ENCODE results near the gene TRPM3. TPM values are rescaled to one million over a fixed set of nuclear protein-coding genes. Genes with fewer than 3 reads are reported as not detected.

TRPM3 gene
- total and polyA plus RNA-seq, 2 donors (not counting 1 experiment from before 2014, with no cell fraction given): not detected

DNA sequence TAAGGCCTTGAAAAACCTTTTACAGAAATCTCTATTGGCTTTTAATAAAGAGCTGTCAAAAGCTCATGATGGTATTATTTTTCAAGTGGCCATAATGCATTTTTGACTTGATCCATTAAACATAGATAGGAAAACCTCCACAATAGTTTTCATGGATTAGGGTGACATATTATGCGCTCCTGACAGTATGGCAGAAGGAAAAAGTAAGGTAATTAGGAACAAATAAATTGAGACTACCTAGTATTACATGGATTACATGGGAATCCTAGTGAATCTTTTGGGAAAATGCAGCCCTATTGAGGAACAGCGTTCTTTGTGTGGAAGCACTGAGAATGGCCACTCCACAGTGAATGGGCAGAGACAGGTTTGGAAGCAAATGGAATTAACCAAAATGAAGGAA is 171.2 kb downstream of the TRPM3 start:
- no peak for ATAC-seq (ENCODE audit: low read depth)
- H3K27ac Mint-ChIP-seq: no peak overlapping the region
- TF ChIP-seq, protein P1, sequence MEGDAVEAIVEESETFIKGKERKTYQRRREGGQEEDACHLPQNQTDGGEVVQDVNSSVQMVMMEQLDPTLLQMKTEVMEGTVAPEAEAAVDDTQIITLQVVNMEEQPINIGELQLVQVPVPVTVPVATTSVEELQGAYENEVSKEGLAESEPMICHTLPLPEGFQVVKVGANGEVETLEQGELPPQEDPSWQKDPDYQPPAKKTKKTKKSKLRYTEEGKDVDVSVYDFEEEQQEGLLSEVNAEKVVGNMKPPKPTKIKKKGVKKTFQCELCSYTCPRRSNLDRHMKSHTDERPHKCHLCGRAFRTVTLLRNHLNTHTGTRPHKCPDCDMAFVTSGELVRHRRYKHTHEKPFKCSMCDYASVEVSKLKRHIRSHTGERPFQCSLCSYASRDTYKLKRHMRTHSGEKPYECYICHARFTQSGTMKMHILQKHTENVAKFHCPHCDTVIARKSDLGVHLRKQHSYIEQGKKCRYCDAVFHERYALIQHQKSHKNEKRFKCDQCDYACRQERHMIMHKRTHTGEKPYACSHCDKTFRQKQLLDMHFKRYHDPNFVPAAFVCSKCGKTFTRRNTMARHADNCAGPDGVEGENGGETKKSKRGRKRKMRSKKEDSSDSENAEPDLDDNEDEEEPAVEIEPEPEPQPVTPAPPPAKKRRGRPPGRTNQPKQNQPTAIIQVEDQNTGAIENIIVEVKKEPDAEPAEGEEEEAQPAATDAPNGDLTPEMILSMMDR (IDR thresholded peaks at IDR 0.05): no peak
- TF ChIP-seq EZH2 (IDR thresholded peaks at IDR 0.05; ENCODE audit: borderline replicate concordance, insufficient read depth, low read depth, low read length, poor library complexity, severe bottlenecking): no peak
- H3K4me2 ChIP-seq (replicated peaks; ENCODE audit: low read depth, low read length, poor library complexity, severe bottlenecking): no peak overlapping the region
- no peak overlapping the region for H3K9ac ChIP-seq (ENCODE audit: low read length)
- H3K27ac ChIP-seq (ENCODE audit: low read length in 2 of 2): no peak overlapping the region
- no peaks in the 10 kb centered on the region for H3K4me1 ChIP-seq (ENCODE audit: control insufficient read depth in 2 of 2, insufficient read depth in 2 of 2, low read length in 2 of 2)
- H3K4me3 Mint-ChIP-seq: no peak overlapping the region
- H3K36me3 ChIP-seq (replicated peaks in 1 of 2; ENCODE audit: control extremely low read depth in 1 of 2, control insufficient read depth in 1 of 2, extremely low read depth in 1 of 2, insufficient read depth in 2 of 2, low read length in 1 of 2): no peaks in the 10 kb centered on the region
- peaks cover 3% of the 10 kb centered on the region for H3K27me3 Mint-ChIP-seq
- no peak overlapping the region for H2AFZ ChIP-seq (ENCODE audit: insufficient read depth, low read depth, low read length, poor library complexity, severe bottlenecking)
- no peaks in the 10 kb centered on the region for H3K79me2 ChIP-seq (ENCODE audit: control insufficient read depth, insufficient read depth, low read length)
- DNase-seq: no peak
- no peaks in the 10 kb centered on the region for H3K9me3 Mint-ChIP-seq (ENCODE audit: insufficient read depth)
- intact Hi-C loops (cut with micrococcal nuclease): no loop called here
- ChIA-PET CTCF (no interaction called here), POLR2A (no interaction called here)
- no CpG with 5 or more reads among the region's 2 CpGs for WGBS (ENCODE audit: insufficient coverage)
- H3K27me3 ChIP-seq (replicated peaks in 1 of 4; ENCODE audit: control extremely low read depth in 1 of 4, control insufficient read depth in 3 of 4, insufficient read depth in 4 of 4, low read length in 3 of 4): no peaks in the 10 kb centered on the region
- H4K20me1 ChIP-seq (ENCODE audit: control insufficient read depth, insufficient read depth, low read length, poor library complexity, severe bottlenecking): no peaks in the 10 kb centered on the region
- no peak overlapping the region for H3K4me3 ChIP-seq (ENCODE audit: control extremely low read depth in 1 of 5, extremely low read depth in 1 of 5, insufficient read depth in 1 of 5, low read depth in 2 of 5, low read length in 4 of 5)
- no peaks in the 10 kb centered on the region for H3K9me3 ChIP-seq (ENCODE audit: control extremely low read depth in 1 of 3, control insufficient read depth in 2 of 3, insufficient read depth in 1 of 3, low read length in 2 of 3)
- no peaks in the 10 kb centered on the region for H3K4me1 Mint-ChIP-seq

DNA sequence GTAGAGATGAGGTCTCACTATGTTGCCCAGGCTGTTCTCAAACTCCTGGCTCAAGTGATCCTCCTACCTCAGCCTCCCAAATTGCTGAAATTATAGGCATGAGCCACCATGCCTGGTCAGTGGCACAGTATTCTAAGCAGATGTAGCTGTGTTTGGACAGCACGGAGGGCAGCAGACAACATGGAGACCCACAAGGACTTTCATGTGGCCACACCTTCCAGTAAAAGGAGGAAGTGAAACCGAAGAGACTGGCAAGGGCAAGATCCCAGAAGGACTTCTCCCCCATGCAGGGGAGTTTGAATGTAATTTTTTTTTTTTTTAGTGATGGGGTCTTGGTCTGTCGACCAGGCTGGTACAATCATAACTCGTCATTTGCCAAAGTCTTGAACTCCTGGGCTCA is 172.2 kb downstream of the TRPM3 start:
- Histone ChIP-seq H3K36me3 (replicated peaks in 1 of 2; ENCODE audit: control extremely low read depth in 1 of 2, control insufficient read depth in 1 of 2, extremely low read depth in 1 of 2, insufficient read depth in 2 of 2, low read length in 1 of 2) (no peaks in the 10 kb centered on the region), H3K27me3 (replicated peaks in 1 of 4; ENCODE audit: control extremely low read depth in 1 of 4, control insufficient read depth in 3 of 4, insufficient read depth in 4 of 4, low read length in 3 of 4) (no peaks in the 10 kb centered on the region), H3K27ac (ENCODE audit: low read length in 2 of 2) (no peak overlapping the region), H3K4me1 (ENCODE audit: control insufficient read depth in 2 of 2, insufficient read depth in 2 of 2, low read length in 2 of 2) (no peaks in the 10 kb centered on the region), H4K20me1 (ENCODE audit: control insufficient read depth, insufficient read depth, low read length, poor library complexity, severe bottlenecking) (no peaks in the 10 kb centered on the region), H3K9me3 (ENCODE audit: control extremely low read depth in 1 of 3, control insufficient read depth in 2 of 3, insufficient read depth in 1 of 3, low read length in 2 of 3) (no peaks in the 10 kb centered on the region), H3K9ac (ENCODE audit: low read length) (no peak overlapping the region), H3K79me2 (ENCODE audit: control insufficient read depth, insufficient read depth, low read length) (no peaks in the 10 kb centered on the region), H3K4me2 (replicated peaks; ENCODE audit: low read depth, low read length, poor library complexity, severe bottlenecking) (no peak overlapping the region), H2AFZ (ENCODE audit: insufficient read depth, low read depth, low read length, poor library complexity, severe bottlenecking) (no peak overlapping the region), H3K4me3 (ENCODE audit: control extremely low read depth in 1 of 5, extremely low read depth in 1 of 5, insufficient read depth in 1 of 5, low read depth in 2 of 5, low read length in 4 of 5) (no peak overlapping the region)
- intact Hi-C loops (cut with micrococcal nuclease): no loop called here
- Mint-ChIP-seq H3K9me3 (ENCODE audit: insufficient read depth) (no peaks in the 10 kb centered on the region), H3K27ac (no peak overlapping the region), H3K4me3 (no peak overlapping the region), H3K4me1 (no peaks in the 10 kb centered on the region), H3K27me3 (peaks cover 3% of the 10 kb centered on the region)
- ChIA-PET POLR2A (no interaction called here), CTCF (no interaction called here)
- TF ChIP-seq, protein P1 (IDR thresholded peaks at IDR 0.05): no peak
- TF ChIP-seq EZH2 (IDR thresholded peaks at IDR 0.05; ENCODE audit: borderline replicate concordance, insufficient read depth, low read depth, low read length, poor library complexity, severe bottlenecking): no peak
- WGBS (ENCODE audit: insufficient coverage): 10% methylated on average over 2 of the region's 4 CpGs
- DNase-seq (no peak), ATAC-seq (ENCODE audit: low read depth) (no peak)
